Mesothelial cell of epicardium (in vitro differentiated cells): ENCODE measurements around the gene SH3D19. TPM values are rescaled to one million over a fixed set of nuclear protein-coding genes. Genes with fewer than 3 reads are reported as not detected.
"Not testable (repeated sequence)": the region's sequence is repeated elsewhere in the genome, so short reads cannot be mapped to it uniquely, and the experiment has no call there.

Experiments used
- DNase-seq, 2 experiments: peaks; one replicate each; pipeline ENCODE4 v3.0.0; 2021; ENCODE audit warnings: low spot score in 2 of 2; ENCODE audit not compliant: unreplicated experiment in 2 of 2
- H3K27ac Mint-ChIP-seq: 2 replicates; pipeline ENCODE4 v1.8.0; 2021; ENCODE audit warnings: mixed read lengths
- H3K27me3 Mint-ChIP-seq: 2 replicates; pipeline ENCODE4 v1.8.0; 2021; ENCODE audit warnings: low read depth, mixed read lengths
- H3K36me3 Mint-ChIP-seq: 2 replicates; pipeline ENCODE4 v1.8.0; 2021; ENCODE audit warnings: mixed read lengths
- H3K4me1 Mint-ChIP-seq: 2 replicates; pipeline ENCODE4 v1.8.0; 2021; ENCODE audit warnings: mixed read lengths
- H3K4me3 Mint-ChIP-seq: 2 replicates; pipeline ENCODE4 v1.8.0; 2021; ENCODE audit warnings: mild to moderate bottlenecking, moderate library complexity, mixed read lengths
- H3K9me3 Mint-ChIP-seq: 2 replicates; pipeline ENCODE4 v1.8.0; 2021; ENCODE audit warnings: mixed read lengths
- CTCF ChIP-seq: fragments of 200-600 bp; sonication (generic); IDR thresholded peaks from one replicate; pipeline ENCODE4 v1.5.0; 2021; ENCODE audit warnings: antibody characterized with exemption; ENCODE audit not compliant: unreplicated experiment
- total RNA-seq: library from RNA; stranded (reverse); gene quantifications from 3 replicates; pipeline ENCODE4 v1.2.1, GENCODE V29; 2021

The SH3D19 gene
- total RNA-seq, 1 donor from 2014 or later = 39.3 TPM

GRCh38 chr4:151144329-151145072 lies 180.9 kb downstream of the SH3D19 start:
- Mint-ChIP-seq H3K27me3 (no peaks in the 10 kb centered on the region), H3K4me1 (no peaks in the 10 kb centered on the region), H3K4me3 (no peak overlapping the region), H3K27ac (no peak overlapping the region), H3K9me3 (no peaks in the 10 kb centered on the region), H3K36me3 (peaks cover 38% of the 10 kb centered on the region)
- no peak for TF ChIP-seq CTCF
- no peak for DNase-seq

- Mint-ChIP-seq H3K4me3 (no peak overlapping the region), H3K27ac (no peak overlapping the region), H3K9me3 (no peaks in the 10 kb centered on the region), H3K4me1 (no peaks in the 10 kb centered on the region), H3K36me3 (peaks cover 40% of the 10 kb centered on the region), H3K27me3 (no peaks in the 10 kb centered on the region)
- DNase-seq = no peak
- no peak for TF ChIP-seq CTCF
These were observed 181.6 kb downstream of the SH3D19 start for GRCh38 chr4:151143811-151144210.

GRCh38 chr4:151143162-151143561 lies 182.2 kb downstream of the SH3D19 start:
- Mint-ChIP-seq H3K27ac (no peak overlapping the region), H3K4me1 (no peaks in the 10 kb centered on the region), H3K4me3 (no peak overlapping the region), H3K9me3 (no peaks in the 10 kb centered on the region), H3K27me3 (no peaks in the 10 kb centered on the region), H3K36me3 (peaks cover 40% of the 10 kb centered on the region)
- DNase-seq = no peak
- no peak for TF ChIP-seq CTCF

- no peak for DNase-seq
- H3K36me3 Mint-ChIP-seq = peaks cover 36% of the 10 kb centered on the region
- no peaks in the 10 kb centered on the region for H3K27me3 Mint-ChIP-seq
- H3K9me3 Mint-ChIP-seq = no peaks in the 10 kb centered on the region
- no peak for TF ChIP-seq CTCF
- H3K27ac Mint-ChIP-seq = no peak overlapping the region
- H3K4me3 Mint-ChIP-seq = no peak overlapping the region
- no peaks in the 10 kb centered on the region for H3K4me1 Mint-ChIP-seq
These were observed 182.6 kb downstream of the SH3D19 start for GRCh38 chr4:151142758-151143157.

- H3K27me3 Mint-ChIP-seq = no peaks in the 10 kb centered on the region
- DNase-seq = no peak
- H3K27ac Mint-ChIP-seq = no peak overlapping the region
- no peak overlapping the region for H3K4me3 Mint-ChIP-seq
- H3K36me3 Mint-ChIP-seq = peaks cover 26% of the 10 kb centered on the region
- no peak for TF ChIP-seq CTCF
- H3K9me3 Mint-ChIP-seq = no peaks in the 10 kb centered on the region
- H3K4me1 Mint-ChIP-seq = no peaks in the 10 kb centered on the region
These were observed 185.6 kb downstream of the SH3D19 start for GRCh38 chr4:151139814-151140213.

GRCh38 chr4:151136048-151136447 lies 189.4 kb downstream of the SH3D19 start:
- not testable (repeated sequence) for H3K27me3 Mint-ChIP-seq, H3K9me3 Mint-ChIP-seq, H3K27ac Mint-ChIP-seq, DNase-seq, H3K4me3 Mint-ChIP-seq, H3K4me1 Mint-ChIP-seq
- peaks cover 20% of the 10 kb centered on the region for H3K36me3 Mint-ChIP-seq
